Stimulated activated CD4-positive, alpha-beta T cell treated with anti-CD3 and anti-CD28 coated beads, TNF-alpha, amount 100 ng/mL, for 24 hours (primary cell): ENCODE measurements around the gene KIF17.

Source experiments
- DNase-seq, 3 experiments: peaks; one replicate each; pipeline ENCODE4 v3.0.0-alpha.2; 2020; ENCODE audit warnings: low read depth in 3 of 3

The KIF17 gene

DNA sequence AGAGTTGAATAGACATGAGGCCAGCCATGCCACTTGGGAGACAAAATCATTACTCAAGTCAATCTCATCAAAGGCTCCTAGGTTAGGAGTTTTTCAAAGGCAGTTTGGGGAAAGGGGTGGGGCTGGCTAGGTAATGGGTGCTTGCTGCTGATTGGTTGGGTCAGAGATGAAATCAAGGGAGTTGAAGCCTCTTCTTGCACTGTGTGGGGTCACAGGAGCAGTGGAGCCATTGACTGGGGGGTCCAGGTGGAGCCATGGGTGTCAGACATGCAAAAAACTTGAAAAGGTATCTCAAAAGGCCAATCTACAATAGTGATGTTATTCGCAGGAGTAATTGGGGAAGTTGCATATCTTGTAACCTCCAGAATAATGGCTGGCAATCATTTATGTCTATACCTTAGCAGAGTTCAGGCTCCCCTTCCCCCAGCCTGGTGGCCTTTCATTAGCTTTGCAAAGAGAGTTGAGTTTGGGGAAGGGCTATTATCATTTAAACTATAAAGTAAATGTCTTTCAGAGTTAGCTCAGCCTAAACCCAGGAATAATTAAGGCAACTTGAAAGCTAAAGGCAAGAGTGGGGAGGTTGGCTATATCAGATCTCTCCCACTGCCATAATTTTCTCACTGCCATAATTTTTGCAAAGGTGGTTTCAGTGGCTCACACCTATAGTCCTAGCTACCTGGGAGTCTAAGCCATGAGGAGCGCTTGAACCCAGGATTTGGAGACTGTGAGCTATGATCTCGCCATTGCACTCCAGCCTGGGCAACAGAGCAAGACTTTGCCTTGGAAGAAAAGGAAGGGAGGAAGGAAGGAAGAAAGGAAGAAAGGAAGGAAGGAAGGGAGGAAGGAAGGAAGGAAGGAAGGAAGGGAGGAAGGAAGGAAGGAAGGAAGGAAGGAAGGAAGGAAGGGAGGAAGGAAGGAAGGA, 92.4 kb downstream of the KIF17 start:
- no peak for DNase-seq

DNA sequence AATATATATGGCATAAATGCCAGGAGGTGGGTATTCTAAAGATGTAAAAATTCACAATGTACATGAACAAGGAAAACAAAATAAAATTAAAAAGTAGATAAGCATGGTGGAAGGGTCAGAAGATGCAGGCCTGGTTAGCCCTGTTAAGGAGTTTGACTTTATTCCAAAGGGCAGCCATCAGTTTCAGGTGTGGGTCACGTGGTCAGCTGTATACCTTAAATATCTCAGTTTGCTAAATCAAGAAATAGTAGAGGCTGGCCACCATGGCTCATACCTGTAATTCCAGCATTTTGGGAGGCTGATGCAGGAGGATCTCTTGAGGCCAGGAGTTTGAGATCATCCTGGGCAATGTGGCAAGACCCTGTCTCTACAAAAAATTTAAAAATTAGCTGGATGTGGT, 93.1 kb downstream of the KIF17 start:
- DNase-seq, result no peak

DNA sequence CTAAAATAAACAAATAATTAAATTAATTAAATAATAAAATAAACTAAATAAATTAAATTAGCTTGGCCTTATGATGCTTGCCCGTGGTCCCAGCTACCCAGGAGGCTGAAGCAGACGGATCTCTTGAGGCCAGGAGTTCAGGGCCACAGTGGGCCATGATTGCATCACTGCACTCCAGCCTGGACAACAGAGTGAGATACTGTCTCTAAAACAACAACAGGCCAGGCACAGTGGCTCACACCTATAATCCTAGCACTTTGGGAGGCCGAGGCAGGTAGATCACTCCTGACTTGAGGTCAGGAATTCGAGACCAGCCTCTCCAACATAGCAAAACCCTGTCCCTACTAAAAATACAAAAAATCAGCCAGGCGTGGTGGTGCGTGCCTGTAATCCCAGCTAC, 96.8 kb downstream of the KIF17 start:
- DNase-seq, result no peak

DNA sequence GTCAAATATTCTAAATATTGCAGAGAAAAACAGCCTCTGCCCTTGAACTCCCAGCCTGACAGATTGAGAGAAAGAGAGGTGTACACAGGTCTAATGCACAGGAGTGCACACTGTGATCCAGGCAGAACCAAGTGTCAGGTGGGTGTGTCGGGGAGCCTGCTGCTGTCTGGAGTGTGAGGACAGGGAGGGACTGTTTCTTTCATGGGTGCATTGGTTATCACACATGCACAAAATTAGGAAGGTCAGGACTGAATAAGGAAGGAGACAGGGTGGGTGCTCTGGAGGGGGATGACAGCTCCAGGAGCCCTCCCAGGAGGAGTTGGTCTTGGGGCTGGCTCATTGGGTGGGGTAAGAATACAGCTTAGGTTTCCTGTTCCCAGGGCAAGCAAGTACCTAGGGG, 97.8 kb downstream of the KIF17 start:
- no peak for DNase-seq

DNA sequence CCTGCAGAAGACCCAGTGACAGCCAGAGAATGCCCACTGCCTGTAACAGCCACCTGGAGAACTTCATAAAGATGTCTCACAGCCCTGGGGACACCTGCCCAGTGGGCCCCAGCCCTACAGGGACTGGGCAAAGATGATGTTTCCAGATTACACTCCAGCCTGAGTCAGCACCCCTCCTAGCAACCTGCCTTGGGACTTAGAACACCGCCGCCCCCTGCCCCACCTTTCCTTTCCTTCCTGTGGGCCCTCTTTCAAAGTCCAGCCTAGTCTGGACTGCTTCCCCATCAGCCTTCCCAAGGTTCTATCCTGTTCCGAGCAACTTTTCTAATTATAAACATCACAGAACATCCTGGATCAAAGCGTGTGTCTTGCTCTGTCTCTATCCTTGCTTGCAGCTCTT, 99.3 kb downstream of the KIF17 start:
- no peak for DNase-seq

DNA sequence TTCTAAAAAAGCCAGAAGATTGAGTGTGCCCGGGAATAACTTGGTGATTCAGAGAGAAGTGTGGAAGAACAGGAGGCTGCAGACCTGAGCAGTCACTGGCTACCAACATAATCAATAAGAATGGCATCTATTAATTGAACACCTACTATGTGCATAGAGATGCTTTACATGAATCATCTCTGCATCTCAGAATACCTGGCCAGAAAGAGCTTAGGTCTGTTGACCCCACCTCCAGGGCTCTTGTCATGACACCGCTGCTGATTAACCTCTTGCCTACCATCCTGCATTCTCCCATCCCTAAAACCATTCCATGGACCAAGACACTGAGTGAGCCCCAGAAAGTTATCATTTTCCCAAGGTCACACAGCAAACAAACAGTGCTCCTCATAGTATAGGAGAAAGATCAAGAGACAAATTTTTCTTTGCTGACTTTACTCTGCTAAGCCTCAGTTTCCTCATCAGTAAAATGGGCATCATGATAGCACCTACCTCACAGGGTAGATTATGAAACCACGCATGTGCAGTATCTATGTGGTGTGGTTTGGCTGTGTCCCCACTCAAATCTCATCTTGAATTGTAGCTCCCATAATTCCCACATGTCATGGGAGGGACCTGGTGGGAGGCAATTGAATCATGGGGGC, 100.8 kb downstream of the KIF17 start:
- DNase-seq, result no peak

DNA sequence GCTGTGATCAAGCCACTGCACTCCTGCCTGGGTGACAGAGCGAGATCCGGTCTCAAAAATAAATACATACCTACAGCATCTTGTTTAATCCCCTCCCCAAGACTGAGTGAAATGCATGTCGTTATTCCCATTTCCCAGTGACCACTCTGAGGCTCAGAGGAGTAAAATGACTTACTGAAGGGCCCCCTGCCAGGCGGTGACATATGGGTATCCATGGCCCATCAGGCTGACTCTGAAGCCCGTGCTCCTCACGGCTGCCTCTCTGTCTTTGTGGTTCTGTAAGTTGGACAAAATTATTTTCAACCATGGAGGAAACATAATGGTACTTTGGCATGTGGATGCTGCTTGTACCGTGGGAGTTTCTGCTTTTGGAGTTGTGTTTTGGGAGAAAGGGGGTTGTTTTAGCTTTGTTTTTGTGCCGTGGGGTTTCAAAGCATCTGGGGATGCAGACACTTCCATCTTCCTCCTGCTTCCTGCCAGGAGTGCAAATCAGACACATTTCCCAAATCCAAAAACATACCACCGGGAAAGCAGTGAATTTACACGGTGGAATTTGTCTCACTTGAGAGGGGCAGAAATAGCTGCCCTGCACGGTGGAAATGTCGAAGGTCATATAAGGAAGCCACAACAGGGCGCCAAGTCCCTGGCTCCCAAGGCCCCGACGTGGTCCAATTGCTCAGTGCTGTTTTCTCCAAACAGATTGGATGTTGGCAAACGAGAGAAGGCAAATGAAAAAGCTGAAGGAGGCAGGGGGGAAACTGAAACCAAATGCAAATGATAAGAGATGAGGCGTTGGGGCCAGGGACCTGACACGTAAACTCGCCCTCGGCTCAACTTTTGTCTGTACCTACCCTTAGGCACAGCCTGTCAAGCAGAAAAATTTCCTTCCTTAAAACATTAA, 101.6 kb downstream of the KIF17 start:
- DNase-seq, result no peak

DNA sequence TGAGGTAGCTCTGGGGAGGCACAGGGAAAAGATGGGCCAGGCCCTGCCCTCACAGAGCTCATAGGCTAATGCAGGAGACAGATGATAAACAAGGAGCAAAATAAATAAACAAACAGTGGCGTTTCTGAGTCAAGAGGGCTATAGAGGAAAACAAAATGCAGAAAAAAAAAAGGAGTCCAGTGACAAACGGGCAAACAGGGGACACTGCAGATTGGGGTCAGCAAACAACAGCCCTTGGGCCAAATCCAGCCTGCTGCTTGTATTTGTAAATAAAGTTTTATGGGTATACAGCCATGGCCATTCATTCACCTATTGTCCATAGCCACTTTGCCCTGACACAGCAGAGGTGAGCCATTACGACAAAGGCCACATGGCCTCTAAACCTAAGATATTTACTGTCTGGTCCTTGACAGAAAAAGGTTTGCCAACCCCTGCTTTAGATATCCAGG, 103.7 kb downstream of the KIF17 start:
- DNase-seq, result no peak
